DOHH2 (cell line): ENCODE results near the gene GRAPL.
"Not testable (repeated sequence)": the region's sequence is repeated elsewhere in the genome, so short reads cannot be mapped to it uniquely, and the experiment has no call there.

Experiments
- CTCF ChIP-seq: fragments of 200-600 bp; sonication (generic); IDR thresholded peaks from one replicate; pipeline ENCODE4 v1.5.1; 2014; ENCODE audit warnings: antibody characterized with exemption, mild to moderate bottlenecking, low read depth, low read length; ENCODE audit not compliant: poor library complexity, severe bottlenecking
- EZH2phosphoT487 ChIP-seq: fragments of 200-600 bp; sonication (generic); IDR thresholded peaks from 2 replicates; pipeline ENCODE4 v1.6.1; 2017; ENCODE audit warnings: borderline replicate concordance, mild to moderate bottlenecking, antibody characterized with exemption, low read length, moderate library complexity, mixed read lengths

DNA sequence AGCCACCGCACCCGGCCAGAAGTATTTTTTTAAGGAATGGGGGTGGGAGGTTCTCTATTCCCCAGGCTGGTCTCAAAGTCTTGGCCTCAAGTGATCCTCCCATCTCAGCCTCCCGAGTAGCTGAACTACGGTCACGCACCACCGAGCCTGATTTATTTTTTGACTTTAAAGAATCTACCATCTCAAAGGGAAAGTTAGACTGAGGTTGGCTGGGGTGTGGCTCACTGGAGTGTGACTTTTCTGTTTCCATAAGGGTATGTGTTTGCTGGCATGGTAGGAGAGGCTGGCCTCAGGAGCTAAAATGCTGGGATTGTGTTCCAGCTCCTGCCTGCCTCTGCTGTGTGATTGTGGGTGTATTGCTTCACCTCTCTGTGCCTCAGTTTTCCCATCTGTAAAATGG is 10.6 kb downstream of the GRAPL start:
- TF ChIP-seq CTCF, EZH2phosphoT487: not testable (repeated sequence)
